Adrenal gland (tissue), 12 donors: ENCODE measurements around the gene MYO5A. TPM values are rescaled to one million over a fixed set of nuclear protein-coding genes. Genes with fewer than 3 reads are reported as not detected.
A peak's percentile ranks its signal among the peaks of the same experiment; 100 is the strongest.
"Not testable (repeated sequence)": the region's sequence is repeated elsewhere in the genome, so short reads cannot be mapped to it uniquely, and the experiment has no call there.

Source experiments
- DNase-seq, 7 donors: peaks; one replicate each; pipeline ENCODE4 v3.0.0-alpha.2; 2019 to 2020
- H3K27ac ChIP-seq, 5 donors: fragments of 200-600 bp; sonication (generic) in 4 of 5; 1 replicate in 3 of 5; 2 replicates in 2 of 5; pipeline versions ENCODE4 v1.5.1 to v1.8.0; 2016 to 2020; ENCODE audit warnings: mild to moderate bottlenecking in 1 of 5
- H3K27me3 ChIP-seq: fragments of 200-600 bp; 2 replicates; pipeline ENCODE4 v1.8.0; 2021
- H3K36me3 ChIP-seq, 2 donors: fragments of 200-600 bp; replicated peaks in 1 of 2; 1 replicate in 1 of 2; 2 replicates in 1 of 2; pipeline versions ENCODE4 v1.5.1 to v1.8.0; 2018 to 2022
- H3K4me1 ChIP-seq, 2 donors: fragments of 200-600 bp; replicated peaks in 1 of 2; 1 replicate in 1 of 2; 2 replicates in 1 of 2; pipeline versions ENCODE4 v1.5.1 to v1.8.0; 2018 to 2021
- H3K4me3 ChIP-seq, 4 donors: fragments of 200-600 bp; sonication (generic) in 3 of 4; one replicate each; pipeline ENCODE4 v1.5.1; 2016 to 2018
- H3K9me3 ChIP-seq, 3 donors: fragments of 200-600 bp; sonication (generic) in 1 of 3; replicated peaks in 1 of 3; 1 replicate in 2 of 3; 2 replicates in 1 of 3; pipeline versions ENCODE4 v1.5.1 to v1.8.0; 2016 to 2021
- POLR2A ChIP-seq, 2 donors: fragments of 450-650 bp; IDR thresholded peaks; one replicate each; pipeline ENCODE4 v1.6.1; 2017; ENCODE audit warnings: antibody characterized with exemption in 2 of 2, mild to moderate bottlenecking in 2 of 2, moderate library complexity in 1 of 2
- WGBS, 4 donors: extraction: QIAGEN DNeasy Blood & Tissue Kit in 2 of 4; methylation state at CpG; one replicate each; pipeline versions ENCODE4 v1.1.5 to v1.1.7; 2013 to 2017; 5-methylcytosine and 5-hydroxymethylcytosine counted together
- intact Hi-C, 2 donors: fragments of 100-400 bp; cut with DNase I; formaldehyde crosslinking; loops; one replicate each; pipeline versions ENCODE4 v1.14.1 to v1.15.0; 2022 to 2023
- polyA plus RNA-seq, 3 donors: library from polyadenylated mRNA; stranded (reverse); fragments of 200-250 nt in 2 of 3; fragments of 350-450 nt in 1 of 3; fragmentation: Illumina TruSeq in 1 of 3; extraction: RNeasy Lipid Tissue Mini Kit (QIAGEN cat#74804) in 1 of 3; gene quantifications; one replicate each; pipeline ENCODE4 v1.2.3, GENCODE V29; 2013 to 2014
- total RNA-seq, 9 donors: library from RNA; depleted of rRNA in 4 of 9; stranded (reverse); fragments of >200 nt in 4 of 9; fragments of 120-200 nt in 1 of 9; fragmentation: NEBNext Ultra II Directional in 1 of 9; extraction: Animal tissue kit (Norgen Biotek cat#: 25700) in 1 of 9; gene quantifications; one replicate each; pipeline versions ENCODE4 v1.1.0 to v1.2.4, GENCODE V29; 2013 to 2023
- TF ChIP-seq, protein P1 (sequence below), 6 experiments: fragments of 450-650 bp in 4 of 6; fragments of 200-600 bp in 2 of 6; sonication (generic) in 1 of 6; IDR thresholded peaks; 1 replicate in 5 of 6; 2 replicates in 1 of 6; pipeline versions ENCODE4 v1.5.1 to v1.8.0; 2016 to 2021; ENCODE audit warnings: antibody characterized with exemption in 6 of 6, mild to moderate bottlenecking in 2 of 6, moderate library complexity in 1 of 6
- donor health status: healthy with polysubstance abuse.
- donor health status: Bipolar disorder and iron deficiency.
- donor health status: DM: yes; HTN: yes; CAD: no.
- donor health status: DM: no; HTN: no; CAD: no.
- donor health status: DM: no; HTN: no; CAD: no.
- donor health status: DM: yes; HTN: yes; CAD: no.

MYO5A gene
- total and polyA plus RNA-seq, 12 donors: 6.3 to 57.5 (median 39.6) TPM

DNA sequence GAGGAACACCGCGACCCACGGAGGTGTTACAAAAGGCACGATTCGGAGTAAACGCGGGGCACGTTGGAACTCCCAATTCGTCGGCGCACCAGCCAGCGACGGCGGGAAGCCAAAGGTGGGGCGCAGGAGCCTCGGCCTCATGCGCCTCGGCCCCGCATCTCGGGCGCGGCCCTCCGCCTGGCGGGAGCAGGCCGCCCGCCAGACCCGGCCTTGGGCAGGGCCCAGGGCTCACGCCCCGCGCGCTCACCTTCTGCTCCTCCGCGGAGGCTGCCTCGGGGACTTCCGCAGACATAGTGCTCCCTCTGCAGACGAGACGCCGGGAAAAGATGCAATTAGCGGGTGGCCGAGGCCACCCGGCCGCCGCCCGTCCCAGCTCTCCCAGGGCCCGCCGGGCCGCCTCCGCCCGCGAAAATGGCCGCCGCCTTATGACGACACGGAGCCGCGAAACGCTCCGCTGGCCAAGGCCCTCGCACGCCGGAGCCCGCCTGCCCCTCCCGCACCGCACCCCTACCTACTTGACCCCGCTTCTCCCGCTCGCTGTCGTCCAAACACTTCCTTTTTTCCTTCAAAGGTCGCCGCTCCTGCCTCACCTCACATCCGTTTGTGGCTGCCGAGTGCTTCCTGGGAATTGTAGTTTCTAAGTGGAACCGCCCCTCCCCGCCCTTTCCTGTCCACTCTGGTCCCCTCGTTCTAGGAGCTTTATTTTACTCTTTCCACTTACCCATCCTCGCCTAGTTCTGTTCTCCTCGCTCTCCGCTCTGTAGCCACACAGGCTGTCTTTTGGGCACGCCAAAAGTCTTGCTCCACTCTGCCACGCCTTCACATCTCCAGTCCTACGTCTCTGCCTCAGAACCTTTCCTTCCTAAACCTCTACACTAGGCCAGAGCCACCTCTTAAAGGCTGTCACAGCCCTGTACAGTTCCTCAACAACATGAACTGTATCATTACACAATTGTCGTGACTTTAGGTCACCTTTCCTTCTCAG lies 40.2 kb upstream of the MYO5A start, which contains the start of gene ARPP19:
ARPP19 (minus strand) TSS at position 430 of the 985 bp plus-strand sequence; CDS start at position 292, 138 bp downstream.
- Histone ChIP-seq H3K9me3 (no peaks in the 10 kb centered on the region), H3K4me1 (peaks cover 19 to 39% of the 10 kb centered on the region in 2 donors), H3K4me3 (peak within 1 kb of the TSS; percentile 13 to 73 (median 48)), H3K36me3 (no peaks in the 10 kb centered on the region), H3K27ac (peak within 1 kb of the TSS; percentile 78 to 98 (median 89)), H3K27me3 (no peaks in the 10 kb centered on the region)
- intact Hi-C loops: no loop called here
- WGBS, 4 donors: 5 to 18% (median 7%) methylated on average over 22 to 82 of the region's 82 CpGs
- DNase-seq: peak; percentile 89 to 96 (median 92)
- TF ChIP-seq, protein P1, sequence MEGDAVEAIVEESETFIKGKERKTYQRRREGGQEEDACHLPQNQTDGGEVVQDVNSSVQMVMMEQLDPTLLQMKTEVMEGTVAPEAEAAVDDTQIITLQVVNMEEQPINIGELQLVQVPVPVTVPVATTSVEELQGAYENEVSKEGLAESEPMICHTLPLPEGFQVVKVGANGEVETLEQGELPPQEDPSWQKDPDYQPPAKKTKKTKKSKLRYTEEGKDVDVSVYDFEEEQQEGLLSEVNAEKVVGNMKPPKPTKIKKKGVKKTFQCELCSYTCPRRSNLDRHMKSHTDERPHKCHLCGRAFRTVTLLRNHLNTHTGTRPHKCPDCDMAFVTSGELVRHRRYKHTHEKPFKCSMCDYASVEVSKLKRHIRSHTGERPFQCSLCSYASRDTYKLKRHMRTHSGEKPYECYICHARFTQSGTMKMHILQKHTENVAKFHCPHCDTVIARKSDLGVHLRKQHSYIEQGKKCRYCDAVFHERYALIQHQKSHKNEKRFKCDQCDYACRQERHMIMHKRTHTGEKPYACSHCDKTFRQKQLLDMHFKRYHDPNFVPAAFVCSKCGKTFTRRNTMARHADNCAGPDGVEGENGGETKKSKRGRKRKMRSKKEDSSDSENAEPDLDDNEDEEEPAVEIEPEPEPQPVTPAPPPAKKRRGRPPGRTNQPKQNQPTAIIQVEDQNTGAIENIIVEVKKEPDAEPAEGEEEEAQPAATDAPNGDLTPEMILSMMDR (IDR thresholded peaks at IDR 0.05): peak in 2 of 6 experiments; percentile 18 to 26
- TF ChIP-seq POLR2A (IDR thresholded peaks at IDR 0.05): peak; percentile 65 to 66

DNA sequence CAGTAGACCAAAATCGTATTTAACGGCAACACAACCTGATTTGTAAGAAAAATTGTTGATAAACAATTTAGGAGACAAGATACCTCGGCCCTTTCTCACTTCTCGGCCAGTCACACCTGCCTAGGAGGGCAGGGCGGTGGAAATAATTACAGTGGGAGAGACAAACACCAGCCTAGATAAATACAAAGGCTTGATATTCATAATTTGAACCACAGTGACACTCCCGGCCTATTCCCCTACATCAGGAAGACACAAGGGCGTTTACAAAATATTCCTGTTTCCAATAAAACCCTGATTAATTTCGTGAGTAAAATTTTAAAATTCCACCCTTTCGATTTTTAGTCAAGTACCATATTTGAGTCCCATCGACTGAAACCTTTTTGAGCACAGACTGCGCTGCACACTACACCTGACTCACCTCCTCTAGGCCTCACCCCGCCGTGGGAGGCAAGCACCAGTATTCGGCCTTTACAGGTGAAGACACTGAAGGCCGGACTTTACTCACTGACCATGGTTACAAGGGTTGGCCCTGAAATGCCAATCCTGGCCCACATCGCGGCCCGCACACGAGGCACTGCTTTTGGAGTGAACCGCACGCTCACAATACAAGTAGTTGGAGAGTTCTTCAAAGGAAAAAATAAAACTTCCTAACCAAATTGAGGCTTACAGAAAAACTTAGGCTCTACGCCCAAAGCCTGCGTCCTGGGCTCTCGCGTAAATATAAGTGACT lies 39.4 kb upstream of the MYO5A start:
- Histone ChIP-seq H3K9me3 (no peaks in the 10 kb centered on the region), H3K27me3 (no peaks in the 10 kb centered on the region), H3K4me1 (peaks cover 19 to 47% of the 10 kb centered on the region in 2 donors), H3K4me3 (peak overlapping the region; percentile 13 to 73 (median 48)), H3K36me3 (no peaks in the 10 kb centered on the region), H3K27ac (peak overlapping the region; percentile 78 to 98 (median 89))
- TF ChIP-seq, protein P1 (IDR thresholded peaks at IDR 0.05): no peak
- TF ChIP-seq POLR2A (IDR thresholded peaks at IDR 0.05): no peak
- peak; percentile 43 to 68 (median 45) for DNase-seq
- 3 to 6% (median 4%) methylated on average over 25 of the region's 25 CpGs for whole genome bisulfite sequencing, 4 donors
- intact Hi-C loops: no loop called here

DNA sequence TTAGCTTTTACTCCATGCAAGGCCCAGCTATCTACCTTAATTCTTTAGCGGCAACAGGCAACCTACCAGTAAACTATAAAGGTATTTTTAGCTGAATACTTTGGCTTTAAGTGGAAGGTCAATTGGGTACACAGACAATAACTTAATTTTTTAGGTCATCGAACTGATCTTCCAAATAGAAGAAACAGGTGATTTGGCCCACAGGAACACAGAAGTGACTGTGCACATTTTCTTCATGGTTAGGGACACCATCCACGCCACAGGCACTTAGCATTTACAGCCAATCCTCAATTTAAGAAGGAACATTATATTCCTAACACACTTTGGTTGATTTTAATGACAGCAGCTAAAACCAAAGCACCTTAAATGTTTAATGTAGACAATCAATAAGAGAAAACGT lies 38.2 kb upstream of the MYO5A start:
- DNase-seq: no peak
- no peaks in the 10 kb centered on the region for H3K27me3 ChIP-seq
- H3K4me1 ChIP-seq: peaks cover 19 to 58% of the 10 kb centered on the region in 2 donors
- no peaks in the 10 kb centered on the region for H3K36me3 ChIP-seq
- H3K9me3 ChIP-seq: no peaks in the 10 kb centered on the region
- TF ChIP-seq, protein P1 (IDR thresholded peaks at IDR 0.05): no peak
- no peak for TF ChIP-seq POLR2A (IDR thresholded peaks at IDR 0.05)
- WGBS, 4 donors: 46 to 55% (median 51%) methylated on average over 4 of the region's 4 CpGs
- intact Hi-C loops: no loop called here
- H3K27ac ChIP-seq: peak overlapping the region in 1 of 5 donors; percentile 1
- H3K4me3 ChIP-seq: peak overlapping the region in 1 of 4 donors; percentile 73

DNA sequence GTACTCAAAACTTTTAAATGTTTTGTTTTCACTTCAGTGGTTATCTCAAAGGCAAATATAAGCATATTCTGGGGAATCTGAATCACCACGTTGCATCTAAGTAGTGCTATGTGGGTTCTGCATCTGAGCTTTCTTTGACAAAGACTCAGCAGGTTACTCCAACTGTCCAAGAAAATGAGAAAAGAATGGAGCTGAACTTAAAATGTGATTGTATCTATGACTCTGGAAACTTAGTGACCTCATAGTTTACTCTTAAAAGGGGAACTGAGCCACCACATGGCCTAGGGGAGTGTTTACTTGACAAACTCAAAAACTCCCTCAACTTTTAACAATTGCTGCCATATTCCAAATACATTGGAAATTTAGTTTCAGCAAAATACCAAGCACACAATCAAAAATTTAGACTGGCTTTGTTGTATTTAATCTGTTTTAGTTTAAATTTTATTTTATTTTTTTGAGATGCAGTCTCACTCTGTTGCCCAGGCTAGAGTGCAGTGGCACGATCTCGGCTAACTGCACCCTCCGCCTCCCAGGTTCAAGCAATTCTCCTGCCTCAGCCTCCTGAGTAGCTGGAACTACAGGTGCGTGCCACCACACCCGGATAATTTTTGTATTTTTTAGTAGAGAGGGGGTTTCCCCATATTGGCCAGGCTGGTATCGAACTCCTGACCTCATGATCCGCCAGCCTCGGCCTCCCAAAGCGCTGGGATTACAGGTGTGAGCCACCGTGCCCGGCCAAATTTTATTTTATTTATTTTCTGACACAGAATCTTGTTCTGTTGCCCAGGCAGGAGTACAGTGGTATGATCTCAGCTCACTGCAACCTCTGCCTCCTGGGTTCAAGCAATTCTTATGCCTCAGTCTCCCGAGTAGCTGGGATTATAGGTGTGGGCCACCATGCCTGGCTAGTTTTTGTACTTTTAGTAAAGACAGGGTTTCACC lies 37.0 kb upstream of the MYO5A start:
- H3K4me1 ChIP-seq: peaks cover 19 to 69% of the 10 kb centered on the region in 2 donors
- DNase-seq, intact Hi-C loops, H3K4me3 ChIP-seq, H3K9me3 ChIP-seq, H3K36me3 ChIP-seq, H3K27me3 ChIP-seq: not testable (repeated sequence)
- WGBS, 4 donors: 91 to 96% (median 94%) methylated on average over 13 of the region's 13 CpGs
- H3K27ac ChIP-seq: peak overlapping the region in 1 of 5 donors; percentile 20
